Choroid plexus epithelial cell (primary cell): Measurements from ENCODE around the gene DDX5.
"Not testable (repeated sequence)": the region's sequence is repeated elsewhere in the genome, so short reads cannot be mapped to it uniquely, and the experiment has no call there.

Experiments
- DNase-seq: peaks from one replicate; pipeline ENCODE4 v3.0.0-alpha.2; 2010; ENCODE audit warnings: low read depth
- H3K4me3 ChIP-seq: 2 replicates; pipeline ENCODE4 v1.5.1; 2011; ENCODE audit warnings: low read depth, mild to moderate bottlenecking, control low read depth, low read length, moderate library complexity
- TF ChIP-seq, protein P1 (sequence below): conservative IDR thresholded peaks from 2 replicates; pipeline ENCODE4 v1.5.1; 2011; ENCODE audit warnings: low read depth, mild to moderate bottlenecking, control low read depth, inconsistent platforms, low read length, moderate library complexity

Gene DDX5

DNA sequence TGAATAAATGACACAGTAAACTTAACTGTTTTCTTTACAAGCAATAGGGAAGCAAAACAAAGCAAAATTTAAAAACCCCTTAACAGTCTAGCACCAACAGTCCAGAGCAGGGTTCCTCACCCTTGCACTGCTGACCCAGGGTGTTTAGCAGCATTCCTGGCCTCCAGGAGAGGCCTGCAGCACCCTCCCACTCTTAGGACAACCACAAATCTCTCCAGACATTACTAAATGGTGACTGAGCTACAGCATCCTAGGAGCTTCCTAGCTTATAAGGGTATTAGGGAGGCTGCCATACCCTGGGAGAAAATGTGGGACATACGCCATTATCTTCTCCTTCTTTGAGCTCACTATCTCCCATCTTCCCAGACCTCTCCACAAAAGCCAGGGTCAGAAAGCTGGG is 25.1 kb downstream of the DDX5 start:
- DNase-seq = no peak
- H3K4me3 ChIP-seq = no peak overlapping the region
- TF ChIP-seq, protein P1, sequence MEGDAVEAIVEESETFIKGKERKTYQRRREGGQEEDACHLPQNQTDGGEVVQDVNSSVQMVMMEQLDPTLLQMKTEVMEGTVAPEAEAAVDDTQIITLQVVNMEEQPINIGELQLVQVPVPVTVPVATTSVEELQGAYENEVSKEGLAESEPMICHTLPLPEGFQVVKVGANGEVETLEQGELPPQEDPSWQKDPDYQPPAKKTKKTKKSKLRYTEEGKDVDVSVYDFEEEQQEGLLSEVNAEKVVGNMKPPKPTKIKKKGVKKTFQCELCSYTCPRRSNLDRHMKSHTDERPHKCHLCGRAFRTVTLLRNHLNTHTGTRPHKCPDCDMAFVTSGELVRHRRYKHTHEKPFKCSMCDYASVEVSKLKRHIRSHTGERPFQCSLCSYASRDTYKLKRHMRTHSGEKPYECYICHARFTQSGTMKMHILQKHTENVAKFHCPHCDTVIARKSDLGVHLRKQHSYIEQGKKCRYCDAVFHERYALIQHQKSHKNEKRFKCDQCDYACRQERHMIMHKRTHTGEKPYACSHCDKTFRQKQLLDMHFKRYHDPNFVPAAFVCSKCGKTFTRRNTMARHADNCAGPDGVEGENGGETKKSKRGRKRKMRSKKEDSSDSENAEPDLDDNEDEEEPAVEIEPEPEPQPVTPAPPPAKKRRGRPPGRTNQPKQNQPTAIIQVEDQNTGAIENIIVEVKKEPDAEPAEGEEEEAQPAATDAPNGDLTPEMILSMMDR = no peak

DNA sequence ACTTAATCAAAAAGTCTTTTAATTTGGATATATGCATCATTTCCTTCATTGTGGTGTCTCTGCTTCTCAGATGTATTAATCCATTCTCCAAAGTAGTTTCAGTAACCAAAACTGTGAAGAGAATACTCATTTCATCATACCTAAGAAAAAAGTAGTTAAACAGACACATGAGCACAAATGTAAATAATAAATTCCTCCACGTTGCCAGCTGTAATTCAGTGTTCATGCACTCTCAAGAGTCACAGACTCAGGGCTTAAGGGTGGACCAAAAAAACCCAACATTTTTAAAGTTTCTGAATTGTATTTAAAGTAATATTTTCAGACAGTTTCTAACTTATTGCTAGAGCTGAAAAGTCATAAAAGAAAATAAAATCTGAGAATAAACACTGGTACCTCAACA is 28.2 kb downstream of the DDX5 start:
- DNase-seq = peak; percentile 44
- TF ChIP-seq, protein P1 = no peak
- H3K4me3 ChIP-seq = no peak overlapping the region

DNA sequence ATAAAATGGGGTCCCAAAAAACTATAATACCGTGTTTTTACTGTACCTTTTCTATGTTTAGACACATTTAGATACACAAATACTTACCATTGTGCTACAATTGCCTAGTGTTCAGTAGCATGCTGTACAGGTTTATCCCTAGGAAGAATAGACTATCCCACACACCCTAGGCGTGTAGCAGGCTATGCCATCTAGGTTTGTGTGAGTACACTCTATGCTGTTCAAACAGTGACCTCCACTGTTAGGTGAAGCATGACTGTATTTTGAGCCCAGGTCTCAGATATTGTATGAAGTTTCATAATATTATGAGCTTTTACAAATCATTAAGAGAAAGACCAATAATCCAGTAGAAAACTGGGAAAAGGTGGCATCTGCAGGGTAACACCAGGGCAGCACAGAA is 33.5 kb downstream of the DDX5 start:
- no peak for DNase-seq
- TF ChIP-seq, protein P1 = no peak
- no peak overlapping the region for H3K4me3 ChIP-seq

DNA sequence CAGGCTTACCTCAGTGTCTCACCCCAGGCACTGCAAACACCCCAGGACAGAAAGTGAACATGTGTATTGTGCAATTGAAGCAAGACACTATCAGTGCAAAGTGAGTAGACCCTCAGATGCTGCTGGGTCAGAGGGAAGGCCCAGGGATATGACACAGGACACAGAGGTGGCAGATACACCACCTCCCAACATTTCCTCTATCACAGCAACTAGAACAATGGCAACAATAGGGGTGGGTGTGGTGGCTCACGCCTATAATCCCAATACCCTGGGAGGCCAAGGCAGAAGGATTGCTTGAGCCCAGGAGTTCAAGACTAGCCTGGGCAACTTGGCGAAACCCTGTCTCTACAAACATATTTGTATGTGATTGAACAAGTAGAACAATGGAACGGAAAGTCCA is 34.6 kb downstream of the DDX5 start:
- DNase-seq = no peak
- TF ChIP-seq, protein P1 = no peak
- H3K4me3 ChIP-seq = no peak overlapping the region

DNA sequence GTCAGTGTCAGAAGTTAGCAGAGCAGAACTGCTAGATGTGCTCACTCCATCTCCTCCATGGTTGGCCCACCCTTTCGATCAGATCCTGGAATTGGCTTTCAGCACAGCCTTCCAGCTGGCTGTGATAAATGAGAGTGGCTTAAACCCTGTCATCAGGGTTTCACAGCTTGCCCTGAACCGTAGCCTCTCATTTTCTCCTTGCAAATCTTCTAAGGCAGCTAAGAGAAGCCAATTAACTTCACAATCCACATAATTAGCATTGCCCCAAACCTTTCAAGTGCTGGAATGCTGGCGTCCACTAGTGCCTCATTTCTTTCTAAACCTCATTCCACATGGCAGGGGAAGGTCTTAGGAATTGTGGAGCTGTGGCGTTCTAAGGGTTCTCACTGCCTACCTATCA is 35.5 kb downstream of the DDX5 start:
- no peak for DNase-seq
- no peak overlapping the region for H3K4me3 ChIP-seq
- TF ChIP-seq, protein P1 = no peak

DNA sequence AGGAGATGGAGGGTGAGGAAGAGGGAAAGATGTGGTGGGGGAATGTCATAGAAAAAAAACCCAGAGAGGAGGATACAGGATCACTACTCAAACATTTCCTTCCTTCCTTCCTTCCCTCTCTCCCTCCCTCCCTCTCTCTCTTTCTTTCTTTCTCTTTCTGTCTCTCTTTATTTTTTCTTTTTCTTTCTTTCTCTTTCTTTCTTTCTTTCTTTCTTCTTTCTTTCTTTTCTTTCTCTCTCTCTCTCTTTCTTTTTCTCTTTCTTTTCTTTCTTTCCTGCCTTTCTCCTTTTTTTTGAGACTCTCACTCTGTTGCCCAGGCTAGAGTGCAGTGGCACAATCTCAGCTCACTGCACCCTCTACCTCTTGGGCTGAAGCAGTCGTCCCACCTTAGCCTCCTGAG is 39.3 kb downstream of the DDX5 start:
- not testable (repeated sequence) for H3K4me3 ChIP-seq, DNase-seq

DNA sequence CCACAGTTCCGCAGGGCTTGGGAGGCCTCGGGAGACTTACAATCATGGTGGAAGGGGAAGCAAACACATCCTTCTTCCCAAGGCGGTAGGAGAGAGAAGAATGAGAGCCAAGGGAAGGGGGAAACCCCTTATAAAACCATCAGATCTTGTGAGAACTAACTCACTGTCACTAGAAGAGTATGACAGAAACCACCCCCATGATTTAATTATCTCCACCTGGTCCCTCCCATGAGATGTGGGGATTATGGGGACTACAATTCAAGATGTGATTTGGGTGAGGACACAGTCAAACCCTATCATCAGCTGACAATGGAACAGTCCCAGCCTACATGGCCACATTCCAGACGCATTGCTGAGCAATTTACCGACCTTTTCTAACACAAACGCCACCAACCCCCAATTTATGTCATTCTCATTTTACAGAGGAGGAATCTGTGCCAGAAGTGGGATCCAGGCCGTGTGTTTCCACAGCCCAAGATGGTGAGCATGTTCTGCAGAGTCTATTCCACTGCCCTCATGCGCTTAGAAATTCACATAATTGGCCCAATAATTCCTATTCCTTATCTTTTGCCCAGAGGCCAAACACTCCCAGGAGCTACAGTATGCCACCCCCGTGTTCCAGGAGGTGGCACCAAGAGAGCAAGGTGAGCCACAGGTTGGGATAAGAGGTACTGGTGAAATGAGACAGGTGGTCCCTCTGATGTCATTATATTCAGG is 39.9 kb downstream of the DDX5 start:
- no peak for DNase-seq
- H3K4me3 ChIP-seq = no peak overlapping the region
- TF ChIP-seq, protein P1 = no peak
